Astrocyte of the cerebellum (primary cell): Measurements from ENCODE around the gene LEKR1.

Source experiments
- DNase-seq: peaks from one replicate; pipeline ENCODE4 v3.0.0-alpha.2; 2011; ENCODE audit warnings: low read depth
- H3K4me3 ChIP-seq: 2 replicates; pipeline ENCODE4 v1.5.1; 2011; ENCODE audit warnings: mild to moderate bottlenecking, low read depth, low read length, moderate library complexity
- CTCF ChIP-seq: IDR thresholded peaks from 2 replicates; pipeline ENCODE4 v1.5.1; 2012; ENCODE audit warnings: low read length, low read depth, moderate library complexity, mild to moderate bottlenecking; ENCODE audit errors: missing control alignments
- in situ Hi-C: cut with HindIII; loops from 2 replicates; pipeline ENCODE4 v1.10.0; 2017; ENCODE audit warnings: low sequenced_read_pairs

LEKR1 gene

GRCh38 chr3:157074490-157074889 lies 248.3 kb downstream of the LEKR1 start:
- no peak for DNase-seq
- H3K4me3 ChIP-seq = no peak overlapping the region
- in situ Hi-C loops = no loop called here
- no peak for TF ChIP-seq CTCF

GRCh38 chr3:157074981-157075380 lies 248.8 kb downstream of the LEKR1 start:
- in situ Hi-C loops = no loop called here
- no peak for DNase-seq
- no peak for TF ChIP-seq CTCF
- no peak overlapping the region for H3K4me3 ChIP-seq

GRCh38 chr3:157075693-157076420 lies 249.7 kb downstream of the LEKR1 start:
- no peak for TF ChIP-seq CTCF
- DNase-seq = no peak
- in situ Hi-C loops = no loop called here
- H3K4me3 ChIP-seq = no peak overlapping the region

- DNase-seq = no peak
Observed at GRCh38 chr3:157077565-157077991, 251.4 kb downstream of the LEKR1 start.

GRCh38 chr3:157078131-157078810 lies 252.1 kb downstream of the LEKR1 start:
- H3K4me3 ChIP-seq = no peak overlapping the region
- no peak for TF ChIP-seq CTCF
- no peak for DNase-seq
- in situ Hi-C loops = no loop called here

More at GRCh38 chr3:157077565-157077991, 251.4 kb downstream of the LEKR1 start:
- TF ChIP-seq CTCF = peak; percentile 35
- no peak overlapping the region for H3K4me3 ChIP-seq
- in situ Hi-C loops = no loop called here

GRCh38 chr3:157078811-157079185 lies 252.6 kb downstream of the LEKR1 start:
- no peak for TF ChIP-seq CTCF
- DNase-seq = no peak
- no peak overlapping the region for H3K4me3 ChIP-seq
- in situ Hi-C loops = no loop called here
